Kidney capillary endothelial cell (primary cell): ENCODE data around the gene HOXA10.
A peak's percentile ranks its signal among the peaks of the same experiment; 100 is the strongest.

Experiments
- DNase-seq: peaks from one replicate; pipeline ENCODE4 v3.0.0-alpha.2; 2018; ENCODE audit warnings: low spot score

Gene HOXA10

DNA sequence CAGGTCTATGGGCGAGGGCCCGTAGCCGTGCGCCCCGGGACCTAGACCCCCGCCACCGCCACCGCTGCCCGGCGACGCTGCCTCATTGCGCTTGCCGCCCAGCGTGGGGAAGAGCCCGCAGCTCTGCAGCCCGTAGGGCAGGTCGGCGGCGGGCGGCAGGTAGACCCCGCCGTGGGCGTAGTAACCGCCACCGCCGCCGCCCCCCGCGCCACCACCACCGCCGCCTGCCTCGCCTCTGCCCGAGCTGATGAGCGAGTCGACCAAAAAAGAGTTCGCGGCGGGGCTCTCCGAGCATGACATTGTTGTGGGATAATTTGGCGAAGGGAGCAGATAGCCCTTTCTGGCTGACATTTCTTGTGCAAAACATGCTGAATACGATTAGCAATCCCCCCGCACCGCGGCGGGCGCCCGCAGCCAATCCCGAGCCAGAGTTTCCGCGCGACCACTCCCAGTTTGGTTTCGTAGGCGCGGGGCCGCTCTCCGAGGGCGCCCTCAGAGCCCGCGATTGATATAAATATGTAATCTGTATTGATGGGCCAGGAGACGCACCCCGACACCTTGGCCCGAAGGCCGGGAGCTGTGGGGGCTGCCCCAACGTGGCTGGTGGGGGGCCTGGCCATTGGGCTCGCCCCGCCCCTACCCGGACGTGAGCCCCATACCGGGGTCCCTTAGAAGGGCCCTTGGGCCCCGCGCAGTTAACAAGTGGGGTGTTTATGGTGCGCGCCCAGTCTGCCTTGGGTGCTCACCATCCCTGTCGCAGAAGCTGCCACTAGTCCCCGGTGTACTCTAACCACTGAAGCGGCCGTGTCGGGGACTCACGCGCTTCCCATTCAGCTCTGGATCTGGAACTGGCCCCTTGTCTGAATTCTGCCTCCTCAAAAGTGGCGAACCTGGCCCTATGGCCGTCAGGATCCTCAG lies at the start of gene HOXA10:
Gene HOXA10, minus strand, starts transcription at position 365 of the 918 bp plus-strand sequence. Its CDS starts 14 bp downstream, at position 351.
- DNase-seq = no peak

DNA sequence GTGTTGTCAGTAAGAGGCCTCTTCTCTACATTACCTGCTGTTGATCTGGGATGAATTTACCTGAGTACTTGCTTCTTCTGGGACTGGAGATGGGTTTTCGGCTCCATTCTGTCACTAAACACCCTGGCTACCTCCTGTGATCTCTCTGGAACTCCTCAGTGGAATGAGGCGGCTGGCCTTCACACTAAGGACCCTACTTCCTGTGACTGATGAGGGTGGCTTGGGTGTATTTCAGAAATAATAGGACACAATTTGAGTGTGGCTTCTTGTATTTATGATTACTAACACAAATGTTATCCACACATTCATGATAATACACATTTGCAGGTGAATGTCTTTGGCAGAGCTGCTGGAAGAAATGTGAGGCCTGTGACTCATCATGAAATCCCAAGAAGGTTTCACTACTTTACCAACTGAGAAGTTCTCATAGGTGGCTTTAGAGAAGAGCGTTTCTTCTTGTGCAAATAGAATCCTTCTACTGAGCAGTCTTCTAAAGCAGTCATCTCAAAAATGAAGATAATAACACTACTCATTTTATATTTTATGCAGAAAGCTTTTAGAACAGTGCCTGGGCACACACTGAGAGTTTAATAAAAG lies 47.2 kb upstream of the HOXA10 start:
- DNase-seq = no peak

DNA sequence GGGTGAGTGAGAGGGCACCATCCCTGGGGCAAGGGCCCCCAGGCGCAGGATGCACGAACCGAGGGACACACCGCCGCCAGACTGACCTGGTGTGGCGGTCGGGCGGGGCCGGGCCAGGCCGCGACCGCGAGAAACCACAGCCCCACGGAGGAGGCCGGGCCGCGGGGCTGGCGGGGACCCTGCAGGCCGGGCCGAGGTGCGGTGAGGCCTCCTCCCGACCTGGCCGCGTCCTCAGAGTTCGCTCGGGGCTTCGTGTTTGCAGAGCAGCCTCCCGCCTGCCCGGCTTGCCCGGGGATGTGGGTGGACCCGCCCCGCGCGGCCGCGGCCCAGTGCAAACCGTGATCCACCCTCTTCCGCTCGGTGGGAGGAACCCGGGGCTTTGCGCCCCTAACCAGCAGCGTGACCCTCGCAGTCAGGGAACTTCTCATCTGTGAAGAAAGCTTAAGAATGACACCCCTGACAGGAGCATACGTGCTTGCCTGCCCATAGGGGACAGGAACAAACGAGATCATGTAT lies 46.4 kb upstream of the HOXA10 start:
- DNase-seq = no peak

DNA sequence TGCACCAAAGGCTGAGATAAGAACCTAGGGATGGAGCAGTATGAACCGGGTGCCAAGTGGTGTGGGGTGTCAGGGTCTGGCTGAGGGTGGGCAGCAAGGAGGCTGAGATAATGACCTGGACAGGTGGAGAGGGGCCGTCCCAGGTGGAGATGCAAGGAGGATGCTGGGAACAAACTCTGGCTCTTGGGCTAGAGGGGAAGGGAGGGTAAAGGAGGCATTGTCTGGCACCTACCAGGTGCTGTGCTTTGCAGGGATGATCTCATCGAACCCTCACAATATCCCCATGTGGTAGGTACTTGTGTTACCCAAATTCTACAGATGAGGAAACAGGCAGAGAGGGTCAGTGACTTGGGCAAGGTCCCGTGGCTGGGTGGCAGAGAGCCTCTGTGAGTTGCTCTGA lies 45.7 kb upstream of the HOXA10 start:
- DNase-seq = no peak

DNA sequence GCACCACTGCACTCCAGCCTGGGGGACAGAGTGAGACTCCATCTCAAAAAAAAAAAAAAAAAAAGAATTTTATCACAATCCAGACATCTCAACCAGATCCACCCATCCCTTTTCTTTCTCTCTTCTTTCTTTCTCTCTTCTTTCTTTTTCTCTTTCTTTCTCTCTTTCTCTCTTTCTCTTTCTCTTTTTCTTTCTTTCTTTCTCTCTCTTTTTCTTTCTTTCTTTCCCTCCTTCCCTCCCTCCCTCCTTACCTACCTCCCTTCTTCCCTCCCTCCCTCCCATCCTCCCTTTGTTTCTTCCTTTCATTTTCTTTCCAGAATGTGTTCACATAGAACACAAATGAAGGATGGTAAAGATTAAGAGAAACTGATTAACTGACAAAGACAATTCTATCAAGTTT lies 43.8 kb upstream of the HOXA10 start:
- no peak for DNase-seq

DNA sequence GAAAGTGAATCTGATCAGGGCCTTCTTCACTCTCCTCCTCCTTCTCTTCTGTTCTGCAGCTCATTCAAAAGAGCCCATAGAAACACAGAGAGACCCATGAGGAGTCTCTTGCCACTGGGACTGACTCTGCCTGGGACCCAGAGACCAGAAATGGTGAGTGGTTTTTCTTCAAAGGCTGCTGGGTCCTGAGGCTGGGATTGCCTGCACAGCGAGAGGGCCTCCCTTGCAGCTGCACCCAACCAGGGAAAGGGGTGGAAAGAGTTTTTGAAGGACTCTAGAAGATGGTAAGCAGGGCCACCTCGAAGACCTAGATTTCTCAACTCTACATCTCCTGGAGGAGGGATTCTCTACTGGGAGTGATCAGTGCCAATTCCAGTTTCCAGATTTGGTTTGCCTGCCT lies 41.2 kb upstream of the HOXA10 start:
- no peak for DNase-seq

DNA sequence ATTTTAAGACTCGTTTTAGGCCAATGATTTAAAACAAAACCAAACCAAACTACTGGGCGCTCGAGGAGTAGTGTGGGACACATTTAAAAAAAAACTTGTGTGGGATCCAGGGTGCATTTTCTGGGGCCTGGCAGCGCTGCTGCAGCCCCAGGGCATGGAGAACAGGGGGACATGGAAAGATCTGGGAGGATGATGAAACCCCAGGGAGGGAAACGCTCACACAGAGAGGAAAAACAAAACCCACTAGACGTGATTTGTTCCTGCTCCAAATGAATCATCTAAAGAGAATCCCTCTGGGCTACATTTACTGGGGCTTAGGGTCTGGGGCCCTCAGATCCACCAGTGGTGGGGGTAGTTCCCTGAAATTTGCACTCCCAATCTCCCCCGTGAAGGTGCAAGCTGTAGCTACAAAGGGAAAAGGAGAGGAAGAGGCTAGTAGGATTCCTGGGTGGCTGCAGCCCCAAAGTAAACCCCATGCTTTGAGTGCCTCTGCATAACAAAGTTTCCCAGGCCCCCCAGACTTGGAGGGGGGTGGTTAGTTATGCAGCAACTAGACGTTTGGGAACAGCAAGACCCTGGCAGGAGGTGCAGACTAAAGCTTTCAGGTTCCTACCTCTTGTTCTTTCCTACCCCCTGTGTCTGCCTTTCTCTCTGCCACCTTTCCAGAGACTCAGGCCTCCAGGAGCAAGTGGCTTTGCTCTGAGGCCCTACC lies 40.3 kb upstream of the HOXA10 start:
- no peak for DNase-seq

DNA sequence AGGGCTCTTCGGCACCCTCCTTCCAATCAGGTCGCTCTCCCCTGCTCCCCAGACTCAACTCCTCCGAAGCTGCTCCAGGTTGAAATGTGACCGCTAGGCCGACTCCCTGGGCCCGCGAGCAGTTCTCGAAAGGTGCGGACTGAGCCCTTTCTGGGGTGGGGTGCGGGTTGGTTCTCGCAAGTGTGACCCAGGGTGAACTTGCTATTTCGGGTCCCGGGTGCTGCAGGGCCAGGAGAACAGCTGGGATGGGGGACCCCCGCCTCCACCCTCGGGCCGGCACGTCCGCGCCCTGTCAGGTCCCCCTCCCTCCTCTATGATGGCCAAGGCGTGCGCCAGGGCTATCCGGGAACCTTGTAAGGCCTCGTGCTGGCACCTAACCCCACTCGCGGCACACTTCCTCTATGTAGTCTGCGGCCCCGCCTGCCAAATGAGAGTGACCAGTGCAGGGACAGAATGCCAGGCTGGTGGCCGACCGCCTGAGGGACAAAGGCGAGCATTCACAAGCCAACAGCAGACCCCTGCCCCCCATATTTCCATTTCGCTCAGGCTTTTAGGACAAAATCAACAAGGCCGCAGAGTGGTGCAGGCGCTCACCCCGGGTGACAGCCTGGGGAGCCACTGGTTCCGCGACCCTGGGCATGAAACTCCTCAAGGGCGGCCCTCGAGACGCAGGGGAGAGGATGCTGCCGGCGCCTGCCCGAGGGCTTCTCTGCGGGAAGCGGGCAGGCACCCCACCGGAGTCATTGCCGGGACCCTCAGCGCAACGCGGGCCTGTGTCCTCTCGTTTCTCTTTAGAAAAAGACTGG lies 39.5 kb upstream of the HOXA10 start:
- DNase-seq = no peak

DNA sequence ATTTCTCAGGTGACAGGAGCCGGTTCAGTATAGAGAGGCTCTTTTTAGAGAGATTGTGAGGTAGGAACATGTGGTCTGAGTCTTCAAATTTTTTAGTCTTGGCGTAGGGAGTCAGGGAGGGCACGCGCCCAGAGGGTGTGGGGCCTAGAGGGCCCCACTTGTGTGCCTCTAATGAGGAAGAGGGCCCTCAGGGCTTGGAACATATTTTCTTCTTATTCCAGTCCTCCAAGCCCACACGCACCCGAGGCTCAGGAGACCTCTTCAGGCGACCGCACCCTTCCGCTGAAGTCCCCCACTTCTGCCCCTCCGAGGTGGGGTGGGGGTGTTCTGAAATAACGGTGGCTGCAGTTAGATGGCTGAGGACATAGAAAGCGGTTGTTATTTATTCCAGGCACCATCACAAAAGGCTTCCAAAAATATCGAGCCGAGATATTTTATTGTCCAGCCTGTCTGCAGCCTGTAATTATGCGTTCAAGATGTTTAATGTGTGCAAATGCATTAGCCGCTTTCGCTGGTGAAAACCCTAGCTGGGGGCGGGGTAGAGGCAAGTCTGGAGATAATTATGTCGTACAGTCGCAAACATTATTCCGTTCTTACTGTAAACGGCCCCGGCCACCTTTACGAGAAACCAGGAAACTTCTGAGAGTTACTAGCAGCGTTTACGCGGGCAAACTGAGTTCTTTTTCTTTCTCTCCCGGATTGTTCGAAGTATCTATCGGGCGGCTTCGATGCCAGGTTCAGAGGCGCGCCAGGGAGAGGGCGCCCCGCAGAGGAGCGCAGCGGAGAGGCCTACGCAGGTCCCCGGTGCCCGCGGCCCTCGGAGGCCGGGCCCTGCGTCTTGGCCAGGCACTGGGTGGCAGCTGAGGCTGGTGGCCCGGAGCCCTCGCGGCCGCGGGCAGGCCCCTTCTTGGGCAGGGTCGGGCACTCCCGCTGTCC lies 38.6 kb upstream of the HOXA10 start:
- no peak for DNase-seq

DNA sequence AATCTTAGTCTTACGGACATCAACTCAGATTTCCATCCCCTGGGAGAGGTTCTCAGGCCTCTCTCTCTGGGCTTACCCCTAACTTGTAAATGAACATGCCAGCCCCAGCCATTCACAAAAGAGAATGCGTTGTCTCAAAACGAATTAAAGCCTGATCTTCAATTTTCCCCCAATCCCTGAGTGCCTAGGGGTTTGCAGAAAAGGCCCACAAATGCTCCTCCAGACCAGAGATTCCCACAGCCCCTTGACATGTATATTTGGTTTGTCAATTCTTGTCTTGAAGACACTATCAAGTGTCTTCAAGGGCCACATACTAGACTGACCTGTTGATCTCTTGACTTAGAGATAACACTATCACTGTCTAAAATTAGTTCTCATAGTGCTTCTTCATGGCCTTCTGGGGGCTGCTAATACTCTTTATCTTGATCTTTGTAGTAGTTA lies 37.7 kb upstream of the HOXA10 start:
- no peak for DNase-seq

DNA sequence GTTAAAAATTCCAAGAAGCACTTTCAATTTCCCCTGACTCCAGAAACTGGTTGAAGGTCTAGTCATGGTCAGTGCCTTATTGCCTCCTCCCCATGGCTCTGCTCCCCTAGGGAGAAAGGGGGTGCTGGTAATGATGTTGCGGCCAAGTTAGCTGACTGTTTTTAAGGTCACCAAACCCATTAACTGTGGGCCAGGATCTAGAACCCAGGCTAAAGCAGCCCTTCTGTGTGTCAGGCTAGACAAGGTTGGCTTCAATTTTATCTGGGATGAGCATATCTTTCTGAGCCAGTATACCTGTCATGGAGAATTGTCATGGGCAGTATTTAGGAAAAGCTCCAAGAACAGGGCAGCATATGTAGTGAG lies 36.9 kb upstream of the HOXA10 start:
- DNase-seq = no peak

DNA sequence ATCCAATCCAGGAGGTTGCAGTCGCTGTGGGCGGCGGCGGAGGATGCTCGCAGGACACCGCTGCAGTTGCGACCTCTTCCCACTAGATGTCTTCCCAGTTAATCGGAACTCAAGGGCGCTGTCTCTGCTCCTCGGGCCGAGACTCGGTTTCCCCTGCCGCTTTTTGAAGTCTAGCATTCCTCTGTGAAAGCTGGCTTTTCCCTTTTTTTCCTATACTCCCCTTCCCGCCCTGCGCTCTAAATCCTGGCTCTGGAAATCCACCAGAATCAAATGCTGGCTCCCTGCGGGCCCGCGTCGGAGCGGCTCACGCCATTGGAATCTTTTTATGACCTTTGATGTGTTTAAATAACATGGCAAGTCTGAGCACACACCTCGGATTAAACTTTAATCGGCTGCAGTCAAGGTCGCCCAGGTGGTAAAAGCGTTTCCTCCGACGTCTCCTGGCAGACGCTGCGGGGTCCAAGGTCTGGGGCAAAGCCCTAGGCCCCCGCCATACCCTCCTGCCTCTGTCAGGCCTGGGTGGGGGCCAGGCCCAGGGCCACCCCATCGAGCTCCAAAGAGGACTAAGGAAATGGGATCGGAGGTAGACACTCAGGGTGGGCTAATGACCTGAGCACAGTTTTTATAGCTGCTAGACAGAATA lies 36.4 kb upstream of the HOXA10 start:
- DNase-seq = peak; percentile 55

DNA sequence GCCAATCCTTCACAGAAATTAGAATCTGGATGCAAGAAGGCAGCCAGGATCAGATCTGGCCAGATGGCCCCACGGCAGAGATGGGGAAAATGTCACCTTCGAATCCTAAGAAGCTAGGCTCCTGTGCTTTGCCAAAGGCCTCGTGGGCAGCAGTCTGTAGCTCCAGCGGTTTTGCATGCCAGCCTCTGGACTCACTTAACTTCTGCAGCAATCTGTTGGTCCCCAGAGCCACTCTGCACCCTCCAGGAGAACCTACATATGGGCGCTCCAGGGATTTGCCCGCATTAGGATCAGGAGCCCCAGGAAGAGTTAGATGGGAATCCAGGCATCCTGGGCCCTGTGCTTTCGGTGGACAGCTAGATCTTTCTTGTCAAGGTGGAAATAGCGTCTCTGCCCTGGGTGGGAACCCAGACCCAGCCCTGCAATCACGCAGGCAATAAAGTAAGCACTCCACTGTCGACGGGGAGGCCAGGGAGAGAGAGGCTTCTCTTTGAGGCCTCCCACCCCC lies 35.9 kb upstream of the HOXA10 start:
- DNase-seq = no peak

DNA sequence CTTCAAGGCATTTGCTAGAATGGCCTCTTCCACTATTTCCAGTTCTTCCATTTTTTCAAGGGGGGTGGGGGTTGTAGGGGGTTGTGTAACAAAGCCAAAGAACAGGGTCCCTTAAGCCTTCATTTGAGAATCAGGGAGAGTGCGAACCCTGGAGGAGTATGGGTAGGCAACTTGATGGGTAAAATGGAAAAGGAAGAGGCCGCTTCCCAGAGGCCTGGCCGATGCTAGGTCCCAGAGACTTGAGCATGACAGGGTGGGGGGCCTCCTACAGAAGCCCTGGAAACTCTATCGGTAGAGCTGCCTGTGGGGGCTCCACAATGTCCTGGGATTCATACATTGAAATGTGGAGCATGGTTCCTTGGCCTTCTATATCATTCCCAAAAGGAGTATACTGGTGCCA lies 34.9 kb upstream of the HOXA10 start:
- DNase-seq = no peak

DNA sequence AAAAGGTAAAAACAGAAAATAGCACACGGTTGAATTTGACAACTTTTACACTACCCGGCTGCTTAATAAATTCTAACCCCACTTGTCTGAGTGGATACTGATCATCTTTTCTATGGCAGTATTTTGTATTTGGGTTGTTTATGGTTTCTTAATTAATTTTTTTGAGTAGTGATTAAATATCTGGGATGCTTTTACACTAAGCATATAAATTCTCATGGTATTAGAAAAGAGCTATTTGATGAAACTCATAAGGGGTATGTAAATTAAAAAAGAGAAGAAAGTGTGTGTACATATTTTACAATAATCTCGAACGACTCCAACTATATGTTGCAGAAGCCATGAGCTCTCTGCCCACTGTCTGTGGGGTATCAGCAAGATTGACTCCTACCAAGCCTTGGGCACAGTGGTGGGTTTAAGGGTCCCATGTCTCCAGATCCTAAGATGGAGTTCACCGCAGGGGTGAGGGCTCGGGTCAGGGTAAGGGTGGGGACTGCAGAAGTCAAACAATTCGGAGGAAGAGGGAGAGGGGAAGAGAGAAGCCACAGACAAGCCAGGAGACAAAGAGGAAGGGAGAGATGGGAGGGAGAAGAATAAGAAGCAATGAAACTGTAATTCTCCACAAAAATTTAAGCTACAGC lies 33.3 kb upstream of the HOXA10 start:
- DNase-seq = no peak

DNA sequence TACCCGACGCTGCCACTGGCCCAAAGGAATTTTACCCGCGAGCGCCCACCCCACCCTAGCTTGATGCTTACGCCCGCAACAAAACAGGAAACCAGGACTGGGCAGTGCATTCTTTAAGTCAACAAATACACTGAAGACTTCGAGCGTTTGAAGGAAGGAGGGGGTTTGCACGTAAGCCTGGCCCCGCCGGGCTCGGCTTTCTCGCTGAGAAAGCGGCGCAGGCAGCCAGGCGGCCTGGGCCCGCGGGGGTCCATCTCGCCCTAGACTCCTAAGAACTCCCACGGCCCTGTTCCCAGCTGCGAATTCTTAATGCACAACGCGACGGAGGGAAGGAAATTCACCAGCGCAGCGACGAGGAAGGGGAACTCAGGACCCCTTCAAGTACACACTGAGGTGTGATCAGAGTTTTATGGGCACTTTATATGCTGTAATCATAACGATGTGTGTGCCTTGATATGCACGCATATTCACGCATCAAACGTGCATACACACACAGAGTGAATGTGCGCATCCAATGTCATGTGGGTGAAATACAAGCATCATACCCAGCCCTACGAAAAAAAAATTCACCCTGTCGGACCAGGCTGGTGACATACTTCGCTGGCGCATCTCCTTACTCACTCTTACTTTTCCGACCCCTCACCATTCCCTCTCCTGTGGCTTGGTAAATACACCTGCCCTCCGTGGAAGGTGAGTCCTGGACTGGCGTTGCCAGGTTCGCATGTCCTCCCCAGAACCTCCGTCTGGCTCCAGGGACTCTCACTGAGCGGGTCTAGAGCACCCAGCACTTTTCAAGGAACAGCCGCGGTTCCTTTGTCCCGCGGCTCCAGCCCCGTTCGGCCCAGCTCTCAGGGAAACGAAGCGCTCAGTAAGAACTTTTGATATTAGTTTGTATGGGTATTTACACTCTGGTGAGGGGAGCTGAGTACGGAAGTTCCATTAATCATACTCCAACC lies 31.5 kb upstream of the HOXA10 start:
- DNase-seq = no peak

DNA sequence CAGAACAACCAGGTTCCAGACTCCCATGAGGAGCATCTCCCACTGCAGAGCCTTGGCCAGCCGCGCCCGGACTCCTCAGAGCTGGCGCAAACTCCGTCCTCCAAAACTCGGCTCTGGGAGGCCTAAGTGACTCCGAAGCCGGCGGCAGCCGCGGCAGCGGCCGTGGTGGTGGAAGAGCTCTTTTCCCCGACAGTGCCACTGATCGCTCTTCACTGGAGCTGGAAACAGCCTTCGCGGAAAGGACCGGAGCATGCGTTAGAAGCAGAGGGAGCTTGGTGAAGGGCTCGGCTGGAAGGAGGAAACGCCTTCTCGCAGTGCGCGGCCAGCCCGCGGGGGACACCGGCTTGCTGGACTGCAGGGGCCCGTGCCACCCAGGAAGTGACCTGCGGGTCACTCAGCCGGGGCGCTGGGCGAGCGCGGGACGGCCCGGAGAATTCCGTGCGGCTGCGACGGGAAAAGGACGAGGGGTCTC lies 30.8 kb upstream of the HOXA10 start:
- no peak for DNase-seq

DNA sequence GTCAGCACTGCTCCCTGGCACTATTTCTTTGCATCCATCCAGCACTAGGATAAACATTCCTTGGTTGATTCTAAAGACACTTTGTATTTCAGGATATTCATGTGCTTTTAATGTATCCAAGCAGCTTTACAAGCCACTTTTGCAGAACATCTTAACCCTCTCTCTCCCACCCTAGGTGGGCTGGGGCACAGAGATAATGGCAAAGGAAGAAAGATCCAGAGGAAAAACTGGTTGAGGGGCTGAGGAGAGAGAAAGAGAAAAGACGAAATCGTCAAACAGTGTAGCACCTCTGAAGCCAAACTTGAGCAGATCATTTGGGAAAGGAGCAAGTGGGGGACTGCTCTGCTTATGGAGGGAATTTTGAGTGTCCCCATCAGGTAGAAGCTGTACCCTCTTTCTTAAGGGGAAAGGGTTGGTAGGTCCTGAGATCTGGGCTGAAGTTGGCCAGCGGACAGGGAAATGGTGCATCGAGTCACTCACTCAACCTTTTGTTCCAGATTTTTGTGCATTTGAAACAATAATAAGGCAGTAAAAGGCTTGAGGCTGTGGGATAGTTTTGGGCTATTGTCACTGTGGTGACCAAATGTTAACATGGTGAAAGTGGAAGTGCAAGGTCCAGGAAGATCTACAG lies 30.0 kb upstream of the HOXA10 start:
- DNase-seq = no peak
